Caco-2 (cell line): ENCODE measurements around the gene VPS54. TPM values are rescaled to one million over a fixed set of nuclear protein-coding genes. Genes with fewer than 3 reads are reported as not detected.

Experiments used
- BruUV-seq: library from RNA; stranded (reverse); fragments of 400-500 nt; replicated peaks from 2 replicates; lab custom pipeline; 2021; lab: Mats Ljungman, UMichigan
- CTCF ChIA-PET: fragments of 300-600 bp; sonication (Branson Sonifier 250); formaldehyde crosslinking; loops from one replicate; lab custom pipeline; 2022; ENCODE audit warnings: antibody characterized with exemption; lab: Charles Lee
- POLR2A ChIA-PET: fragments of 300-600 bp; sonication (Branson Sonifier 250); formaldehyde crosslinking; loops from one replicate; lab custom pipeline; 2022; ENCODE audit warnings: antibody characterized with exemption; lab: Charles Lee
- DNase-seq, 2 experiments: peaks; one replicate each; pipeline versions ENCODE4 v3.0.0 to v3.0.0-alpha.2; 2020 to 2022
- H3K27me3 ChIP-seq: replicated peaks from 2 replicates; pipeline ENCODE4 v1.6.0; 2011; ENCODE audit warnings: low read length; ENCODE audit not compliant: control insufficient read depth, insufficient read depth
- H3K36me3 ChIP-seq: 2 replicates; pipeline ENCODE4 v1.5.1; 2011; ENCODE audit warnings: low read length; ENCODE audit not compliant: control insufficient read depth, insufficient read depth
- H3K4me1 ChIP-seq: fragments of 250-450 bp; sonication (Bioruptor Pico); 2 replicates; pipeline ENCODE4 v1.5.1; 2020; ENCODE audit warnings: mild to moderate bottlenecking
- H3K4me3 ChIP-seq: 2 replicates; pipeline ENCODE4 v1.5.1; 2011; ENCODE audit warnings: low read depth, mild to moderate bottlenecking, control low read depth, low read length
- H3K9me3 ChIP-seq: fragments of 250-450 bp; sonication (Bioruptor Pico); 2 replicates; pipeline ENCODE4 v1.5.1; 2020; ENCODE audit warnings: mild to moderate bottlenecking, moderate library complexity
- H3K27ac Mint-ChIP-seq: one replicate; pipeline ENCODE4 v1.8.0; 2022; ENCODE audit warnings: mixed read lengths; ENCODE audit not compliant: unreplicated experiment
- H3K27me3 Mint-ChIP-seq: one replicate; pipeline ENCODE4 v1.8.0; 2022; ENCODE audit warnings: mixed read lengths; ENCODE audit not compliant: insufficient read depth, unreplicated experiment
- H3K36me3 Mint-ChIP-seq: one replicate; pipeline ENCODE4 v1.8.0; 2022; ENCODE audit warnings: mild to moderate bottlenecking, mixed read lengths; ENCODE audit not compliant: insufficient read depth, unreplicated experiment
- H3K4me1 Mint-ChIP-seq: one replicate; pipeline ENCODE4 v1.8.0; 2022; ENCODE audit warnings: low read depth, mixed read lengths; ENCODE audit not compliant: unreplicated experiment
- H3K4me3 Mint-ChIP-seq: one replicate; pipeline ENCODE4 v1.8.0; 2022; ENCODE audit warnings: mild to moderate bottlenecking, moderate library complexity, mixed read lengths; ENCODE audit not compliant: unreplicated experiment
- H3K9me3 Mint-ChIP-seq: one replicate; pipeline ENCODE4 v1.8.0; 2022; ENCODE audit warnings: mixed read lengths; ENCODE audit not compliant: unreplicated experiment
- CTCF ChIP-seq, 2 experiments: fragments of 200-600 bp in 1 of 2; IDR thresholded peaks; 1 replicate in 1 of 2; 2 replicates in 1 of 2; pipeline versions ENCODE4 v1.5.1 to v1.8.0; 2011 to 2022; ENCODE audit warnings: antibody characterized with exemption in 1 of 2, control low read depth in 1 of 2, inconsistent platforms in 1 of 2, low read depth in 1 of 2, low read length in 1 of 2, mild to moderate bottlenecking in 1 of 2, moderate library complexity in 1 of 2; ENCODE audit not compliant: insufficient read depth in 1 of 2, severe bottlenecking in 1 of 2, unreplicated experiment in 1 of 2
- intact Hi-C: fragments of 100-400 bp; cut with micrococcal nuclease; formaldehyde crosslinking; loops from one replicate; pipeline ENCODE4 v1.10.0; 2022; ENCODE audit not compliant: unreplicated experiment
- total RNA-seq: library from RNA; stranded (reverse); gene quantifications from 2 replicates; pipeline ENCODE4 v1.2.3, GENCODE V29; 2022

Gene VPS54
- total RNA-seq, 1 experiment from 2014 or later, result 28.5 TPM

DNA sequence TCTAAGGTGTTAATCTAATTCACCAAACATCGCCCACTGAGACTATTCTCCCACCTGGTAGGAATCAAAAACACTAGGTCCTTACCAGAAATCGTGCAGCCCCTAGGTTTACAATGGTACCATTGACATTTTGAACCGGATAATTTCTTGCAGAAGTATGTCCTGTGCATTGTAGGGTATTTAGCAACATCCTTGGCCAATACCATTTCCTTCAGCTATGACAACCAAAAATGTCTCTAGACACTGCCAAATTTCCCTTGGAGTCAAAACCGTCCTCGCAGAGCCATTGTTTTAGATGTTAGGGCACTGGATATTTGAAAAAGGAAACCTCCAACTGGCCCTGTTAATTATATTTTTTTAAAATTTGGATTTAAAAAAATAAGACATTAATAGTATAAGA lies 3.8 kb downstream of the VPS54 start:
- DNase-seq, result no peak
- Mint-ChIP-seq H3K27ac (no peak overlapping the region), H3K4me1 (peaks cover 23% of the 10 kb centered on the region), H3K9me3 (no peaks in the 10 kb centered on the region), H3K36me3 (peaks cover 24% of the 10 kb centered on the region), H3K27me3 (no peaks in the 10 kb centered on the region), H3K4me3 (no peak overlapping the region)
- Histone ChIP-seq H3K9me3 (no peaks in the 10 kb centered on the region), H3K4me1 (peaks cover 9% of the 10 kb centered on the region), H3K4me3 (no peak overlapping the region), H3K36me3 (no peaks in the 10 kb centered on the region; the same call in 1 of the 2 replicates), H3K27me3 (no peaks in the 10 kb centered on the region)
- ChIA-PET CTCF (no interaction called here), POLR2A (no interaction called here)
- no peak for TF ChIP-seq CTCF (IDR thresholded peaks at IDR 0.05; ENCODE audit: insufficient read depth in 1 of 2, low read depth in 1 of 2, low read length in 1 of 2, severe bottlenecking in 1 of 2, unreplicated experiment in 1 of 2)
- intact Hi-C loops, result no loop called here
- BruUV-seq, result no TSS peak

- Mint-ChIP-seq H3K27ac (no peak overlapping the region), H3K27me3 (no peaks in the 10 kb centered on the region), H3K4me1 (peaks cover 23% of the 10 kb centered on the region), H3K4me3 (no peak overlapping the region), H3K36me3 (peaks cover 20% of the 10 kb centered on the region), H3K9me3 (no peaks in the 10 kb centered on the region)
- no peak for DNase-seq
- no TSS peak for BruUV-seq
- POLR2A ChIA-PET, result no interaction called here
- CTCF ChIA-PET, result no interaction called here
- no peaks in the 10 kb centered on the region for H3K9me3 ChIP-seq
- H3K4me3 ChIP-seq, result no peak overlapping the region
- intact Hi-C loops, result no loop called here
- H3K27me3 ChIP-seq, result no peaks in the 10 kb centered on the region
- H3K36me3 ChIP-seq, result no peaks in the 10 kb centered on the region; the same call in 1 of the 2 replicates
- 0 out of 2 replicates have a peak, but pooled peaks cover 4% of the 10 kb centered on the region for H3K4me1 ChIP-seq
- no peak for TF ChIP-seq CTCF (IDR thresholded peaks at IDR 0.05; ENCODE audit: insufficient read depth in 1 of 2, low read depth in 1 of 2, low read length in 1 of 2, severe bottlenecking in 1 of 2, unreplicated experiment in 1 of 2)
Observed at GRCh38 chr2:64014628-64015027, 4.6 kb downstream of the VPS54 start.

DNA sequence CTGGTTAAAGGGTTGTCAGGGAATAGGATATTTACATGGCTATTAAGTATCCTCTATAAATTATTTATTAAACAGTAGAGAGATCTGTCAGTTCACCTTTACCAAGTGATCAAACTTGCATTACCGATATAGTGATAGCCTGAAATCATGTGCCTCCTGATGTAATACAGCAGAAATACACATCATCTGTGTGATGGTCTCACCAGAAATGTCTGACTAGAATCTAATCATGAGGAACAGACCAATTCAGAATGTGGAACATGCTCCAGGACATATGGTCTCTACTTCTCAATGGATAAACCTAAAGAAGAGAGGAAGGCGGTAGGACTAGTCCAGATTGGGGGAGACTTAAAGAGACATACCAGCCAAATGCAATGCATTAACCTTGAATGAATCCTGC lies 6.2 kb downstream of the VPS54 start:
- no peaks in the 10 kb centered on the region for H3K9me3 ChIP-seq
- no peak overlapping the region for H3K4me3 Mint-ChIP-seq
- peaks cover 9% of the 10 kb centered on the region for H3K36me3 Mint-ChIP-seq
- no peaks in the 10 kb centered on the region for H3K9me3 Mint-ChIP-seq
- peaks cover 23% of the 10 kb centered on the region for H3K4me1 Mint-ChIP-seq
- no TSS peak for BruUV-seq
- no peak overlapping the region for H3K27ac Mint-ChIP-seq
- intact Hi-C loops, result no loop called here
- DNase-seq, result no peak
- CTCF ChIA-PET, result interaction anchor here (0.8 kb wide), 1 partner anchor 37 kb away, joined by 3 read pairs; no protein-coding TSS in a partner anchor
- no peak overlapping the region for H3K4me3 ChIP-seq
- H3K36me3 ChIP-seq, result no peaks in the 10 kb centered on the region; the same call in 1 of the 2 replicates
- no peak for TF ChIP-seq CTCF (IDR thresholded peaks at IDR 0.05; ENCODE audit: insufficient read depth in 1 of 2, low read depth in 1 of 2, low read length in 1 of 2, severe bottlenecking in 1 of 2, unreplicated experiment in 1 of 2)
- 0 out of 2 replicates have a peak, but pooled peaks cover 4% of the 10 kb centered on the region for H3K4me1 ChIP-seq
- H3K27me3 ChIP-seq, result no peaks in the 10 kb centered on the region
- H3K27me3 Mint-ChIP-seq, result no peaks in the 10 kb centered on the region
- POLR2A ChIA-PET, result no interaction called here
